ENCODE measurements around the gene TTYH3. TPM values are rescaled to one million over a fixed set of nuclear protein-coding genes. Genes with fewer than 3 reads are reported as not detected.

Gene TTYH3
- total and polyA plus RNA-seq, 3 donors from 2014 or later = 35.6 to 69.9 (median 59.5) TPM

- Histone ChIP-seq H3K9me3 (no peaks in the 10 kb centered on the region), H3K4me3 (no peak overlapping the region), H3K27ac (no peak overlapping the region), H3K36me3 (ENCODE audit: low read depth, missing control alignments) (no peaks in the 10 kb centered on the region), H3K27me3 (no peaks in the 10 kb centered on the region), H3K4me1 (no peaks in the 10 kb centered on the region)
- no peak for TF ChIP-seq POLR2A (IDR thresholded peaks at IDR 0.05)
- TF ChIP-seq, protein P1, sequence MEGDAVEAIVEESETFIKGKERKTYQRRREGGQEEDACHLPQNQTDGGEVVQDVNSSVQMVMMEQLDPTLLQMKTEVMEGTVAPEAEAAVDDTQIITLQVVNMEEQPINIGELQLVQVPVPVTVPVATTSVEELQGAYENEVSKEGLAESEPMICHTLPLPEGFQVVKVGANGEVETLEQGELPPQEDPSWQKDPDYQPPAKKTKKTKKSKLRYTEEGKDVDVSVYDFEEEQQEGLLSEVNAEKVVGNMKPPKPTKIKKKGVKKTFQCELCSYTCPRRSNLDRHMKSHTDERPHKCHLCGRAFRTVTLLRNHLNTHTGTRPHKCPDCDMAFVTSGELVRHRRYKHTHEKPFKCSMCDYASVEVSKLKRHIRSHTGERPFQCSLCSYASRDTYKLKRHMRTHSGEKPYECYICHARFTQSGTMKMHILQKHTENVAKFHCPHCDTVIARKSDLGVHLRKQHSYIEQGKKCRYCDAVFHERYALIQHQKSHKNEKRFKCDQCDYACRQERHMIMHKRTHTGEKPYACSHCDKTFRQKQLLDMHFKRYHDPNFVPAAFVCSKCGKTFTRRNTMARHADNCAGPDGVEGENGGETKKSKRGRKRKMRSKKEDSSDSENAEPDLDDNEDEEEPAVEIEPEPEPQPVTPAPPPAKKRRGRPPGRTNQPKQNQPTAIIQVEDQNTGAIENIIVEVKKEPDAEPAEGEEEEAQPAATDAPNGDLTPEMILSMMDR (IDR thresholded peaks at IDR 0.05) = no peak
- intact Hi-C loops (cut with DNase I; ENCODE audit: low total_unique reads) = no loop called here
- no peak for DNase-seq
- 81 to 86% methylated on average over 12 to 18 of the region's 18 CpGs for WGBS, 2 donors
Observed at GRCh38 chr7:2649139-2649838, 17.5 kb downstream of the TTYH3 start.

GRCh38 chr7:2649991-2650390 is 18.2 kb downstream of the TTYH3 start:
- H3K27ac ChIP-seq = no peak overlapping the region
- 93 to 96% methylated on average over 11 of the region's 11 CpGs for WGBS, 2 donors

GRCh38 chr7:2650451-2650850 is 18.7 kb downstream of the TTYH3 start:
- H3K27me3 ChIP-seq = no peaks in the 10 kb centered on the region
- intact Hi-C loops (cut with DNase I; ENCODE audit: low total_unique reads) = no loop called here
- H3K36me3 ChIP-seq (ENCODE audit: low read depth, missing control alignments) = no peaks in the 10 kb centered on the region
- H3K27ac ChIP-seq = no peak overlapping the region
- 68 to 83% methylated on average over 8 of the region's 8 CpGs for WGBS, 2 donors
- no peak overlapping the region for H3K4me3 ChIP-seq
- DNase-seq = no peak
- H3K4me1 ChIP-seq = no peaks in the 10 kb centered on the region
- no peaks in the 10 kb centered on the region for H3K9me3 ChIP-seq
- TF ChIP-seq, protein P1 (IDR thresholded peaks at IDR 0.05) = no peak
- TF ChIP-seq POLR2A (IDR thresholded peaks at IDR 0.05) = no peak

More at GRCh38 chr7:2649991-2650390, 18.2 kb downstream of the TTYH3 start:
- TF ChIP-seq, protein P1 (IDR thresholded peaks at IDR 0.05) = no peak
- no peak for TF ChIP-seq POLR2A (IDR thresholded peaks at IDR 0.05)
- no peak overlapping the region for H3K4me3 ChIP-seq
- no peaks in the 10 kb centered on the region for H3K9me3 ChIP-seq
- H3K36me3 ChIP-seq (ENCODE audit: low read depth, missing control alignments) = no peaks in the 10 kb centered on the region
- intact Hi-C loops (cut with DNase I; ENCODE audit: low total_unique reads) = no loop called here
- H3K27me3 ChIP-seq = no peaks in the 10 kb centered on the region
- DNase-seq = no peak
- H3K4me1 ChIP-seq = no peaks in the 10 kb centered on the region

DNA sequence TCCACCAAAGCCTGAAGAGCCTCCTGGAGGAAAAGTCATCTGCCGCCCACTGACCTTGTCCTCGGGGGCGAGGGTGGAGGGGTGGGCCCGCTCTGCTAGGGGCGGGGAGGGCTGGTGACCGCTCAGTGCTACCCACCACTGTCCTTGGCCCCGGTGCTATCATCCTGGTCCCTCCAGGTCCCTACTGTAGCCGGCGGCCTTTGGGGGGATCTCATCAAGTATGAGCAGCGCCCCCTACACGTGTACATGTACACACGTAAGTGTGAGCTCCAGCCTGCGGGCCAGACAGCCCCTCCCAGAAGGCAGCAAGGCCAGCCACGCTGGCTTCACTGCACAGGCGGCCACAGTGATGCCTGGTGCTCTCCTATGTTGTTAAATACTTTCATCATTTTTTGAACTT is 19.6 kb downstream of the TTYH3 start:
- no peak overlapping the region for H3K27ac ChIP-seq
- H3K27me3 ChIP-seq = no peaks in the 10 kb centered on the region
- DNase-seq = no peak
- intact Hi-C loops (cut with DNase I; ENCODE audit: low total_unique reads) = no loop called here
- WGBS, 2 donors = 79 to 82% methylated on average over 8 to 15 of the region's 15 CpGs
- no peaks in the 10 kb centered on the region for H3K4me1 ChIP-seq
- TF ChIP-seq POLR2A (IDR thresholded peaks at IDR 0.05) = no peak
- TF ChIP-seq, protein P1 (IDR thresholded peaks at IDR 0.05) = no peak
- no peak overlapping the region for H3K4me3 ChIP-seq
- H3K9me3 ChIP-seq = no peaks in the 10 kb centered on the region
- H3K36me3 ChIP-seq (ENCODE audit: low read depth, missing control alignments) = no peaks in the 10 kb centered on the region
